DOHH2 (cell line): ENCODE data around the gene ZNRF3.

ENCODE experiments used
- H3F3A ChIP-seq: fragments of 200-600 bp; sonication (generic), shearing (Covaris generic); 2 replicates; pipeline ENCODE4 v1.6.0; 2016; ENCODE audit warnings: antibody characterized with exemption, mild to moderate bottlenecking; ENCODE audit not compliant: control insufficient read depth, insufficient read depth
- H3K27ac ChIP-seq: fragments of 200-600 bp; sonication (generic); 2 replicates; pipeline ENCODE4 v1.5.1; 2014; ENCODE audit warnings: low read depth, mild to moderate bottlenecking, low read length, moderate library complexity
- H3K27me3 ChIP-seq: fragments of 200-600 bp; sonication (generic); 2 replicates; pipeline ENCODE4 v1.6.1; 2014; ENCODE audit warnings: mild to moderate bottlenecking, low read length, mixed read lengths; ENCODE audit not compliant: control insufficient read depth
- H3K36me3 ChIP-seq: fragments of 200-600 bp; sonication (generic); 2 replicates; pipeline ENCODE4 v1.6.1; 2014; ENCODE audit warnings: mild to moderate bottlenecking, low read length, moderate library complexity, mixed read lengths; ENCODE audit not compliant: control insufficient read depth
- H3K4me1 ChIP-seq: fragments of 200-600 bp; sonication (generic); 2 replicates; pipeline ENCODE4 v1.6.1; 2014; ENCODE audit warnings: mild to moderate bottlenecking, low read length, mixed read lengths; ENCODE audit not compliant: control insufficient read depth
- H3K4me2 ChIP-seq: fragments of 200-600 bp; sonication (generic); 2 replicates; pipeline ENCODE4 v1.6.0; 2014; ENCODE audit warnings: mild to moderate bottlenecking, low read length, moderate library complexity
- H3K4me3 ChIP-seq: fragments of 200-600 bp; sonication (generic); 2 replicates; pipeline ENCODE4 v1.5.1; 2014; ENCODE audit warnings: mild to moderate bottlenecking, low read length, mixed read lengths
- H3K79me2 ChIP-seq: fragments of 200-600 bp; sonication (generic); 2 replicates; pipeline ENCODE4 v1.6.1; 2014; ENCODE audit warnings: mild to moderate bottlenecking, low read length, mixed read lengths; ENCODE audit not compliant: control insufficient read depth
- H3K9me2 ChIP-seq: fragments of 200-600 bp; sonication (generic); replicated peaks from 2 replicates; pipeline ENCODE4 v1.6.1; 2014; ENCODE audit warnings: mild to moderate bottlenecking, low read length, mixed read lengths; ENCODE audit not compliant: control insufficient read depth
- H3K9me3 ChIP-seq: fragments of 200-600 bp; sonication (generic); 2 replicates; pipeline ENCODE4 v1.6.1; 2014; ENCODE audit warnings: antibody characterized with exemption, low read length, mixed read lengths; ENCODE audit not compliant: control insufficient read depth, insufficient read depth
- H4K20me1 ChIP-seq: fragments of 200-600 bp; sonication (generic); 2 replicates; pipeline ENCODE4 v1.6.0; 2014; ENCODE audit warnings: low read depth, mild to moderate bottlenecking, antibody characterized with exemption, low read length, moderate library complexity; ENCODE audit not compliant: control insufficient read depth, insufficient read depth
- EZH2phosphoT487 ChIP-seq: fragments of 200-600 bp; sonication (generic); IDR thresholded peaks from 2 replicates; pipeline ENCODE4 v1.6.1; 2017; ENCODE audit warnings: borderline replicate concordance, mild to moderate bottlenecking, antibody characterized with exemption, low read length, moderate library complexity, mixed read lengths
- TF ChIP-seq, protein P1 (sequence below): fragments of 200-600 bp; sonication (generic); IDR thresholded peaks from one replicate; pipeline ENCODE4 v1.5.1; 2014; ENCODE audit warnings: antibody characterized with exemption, mild to moderate bottlenecking, low read depth, low read length; ENCODE audit not compliant: poor library complexity, severe bottlenecking

Gene ZNRF3

DNA sequence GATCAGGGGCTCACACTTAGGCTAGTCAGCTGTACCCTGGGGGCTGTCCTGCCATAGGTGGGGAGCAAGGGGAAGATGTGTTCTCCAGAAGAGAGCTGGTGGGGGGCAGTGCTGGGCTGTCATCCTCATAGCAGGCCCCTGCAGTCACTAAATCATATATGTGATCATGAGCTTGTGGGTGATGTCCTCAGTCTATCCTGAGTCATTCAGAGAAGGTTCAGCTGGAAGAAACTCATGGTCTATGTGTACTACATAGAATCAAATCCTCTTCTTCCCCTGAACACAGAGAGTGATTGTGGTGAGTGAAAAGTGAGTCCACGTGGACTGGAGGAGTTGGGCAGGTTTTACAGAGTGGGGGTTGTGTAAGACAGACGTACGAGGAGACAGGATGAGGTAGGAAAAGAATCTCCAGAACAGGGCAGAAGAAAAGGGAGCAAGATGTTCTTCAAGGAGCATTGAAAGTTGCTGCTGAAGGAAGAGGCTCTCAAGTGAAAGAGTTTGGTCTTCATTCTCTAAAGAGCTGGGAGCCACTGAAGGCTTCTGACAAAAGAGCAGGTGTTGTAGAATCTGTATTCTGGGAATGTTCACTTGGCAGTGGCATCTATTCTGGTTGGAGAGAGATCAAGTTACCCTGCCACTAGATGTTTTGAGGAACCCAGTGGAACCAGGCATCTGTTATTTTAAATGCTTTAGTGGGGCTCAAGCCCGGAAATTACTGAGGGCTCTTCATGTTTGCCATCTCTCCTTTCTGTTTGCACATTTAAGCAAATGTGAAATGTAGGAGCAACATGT is 109.4 kb downstream of the ZNRF3 start:
- Histone ChIP-seq H3K27ac (no peak overlapping the region), H3F3A (no peaks in the 10 kb centered on the region), H3K4me1 (no peaks in the 10 kb centered on the region), H3K36me3 (no peaks in the 10 kb centered on the region), H4K20me1 (no peaks in the 10 kb centered on the region), H3K9me3 (no peaks in the 10 kb centered on the region), H3K4me3 (no peak overlapping the region), H3K9me2 (no peaks in the 10 kb centered on the region), H3K4me2 (no peak overlapping the region), H3K27me3 (peaks cover 9% of the 10 kb centered on the region; the same call in 1 of the 2 replicates), H3K79me2 (no peaks in the 10 kb centered on the region)
- TF ChIP-seq, protein P1, sequence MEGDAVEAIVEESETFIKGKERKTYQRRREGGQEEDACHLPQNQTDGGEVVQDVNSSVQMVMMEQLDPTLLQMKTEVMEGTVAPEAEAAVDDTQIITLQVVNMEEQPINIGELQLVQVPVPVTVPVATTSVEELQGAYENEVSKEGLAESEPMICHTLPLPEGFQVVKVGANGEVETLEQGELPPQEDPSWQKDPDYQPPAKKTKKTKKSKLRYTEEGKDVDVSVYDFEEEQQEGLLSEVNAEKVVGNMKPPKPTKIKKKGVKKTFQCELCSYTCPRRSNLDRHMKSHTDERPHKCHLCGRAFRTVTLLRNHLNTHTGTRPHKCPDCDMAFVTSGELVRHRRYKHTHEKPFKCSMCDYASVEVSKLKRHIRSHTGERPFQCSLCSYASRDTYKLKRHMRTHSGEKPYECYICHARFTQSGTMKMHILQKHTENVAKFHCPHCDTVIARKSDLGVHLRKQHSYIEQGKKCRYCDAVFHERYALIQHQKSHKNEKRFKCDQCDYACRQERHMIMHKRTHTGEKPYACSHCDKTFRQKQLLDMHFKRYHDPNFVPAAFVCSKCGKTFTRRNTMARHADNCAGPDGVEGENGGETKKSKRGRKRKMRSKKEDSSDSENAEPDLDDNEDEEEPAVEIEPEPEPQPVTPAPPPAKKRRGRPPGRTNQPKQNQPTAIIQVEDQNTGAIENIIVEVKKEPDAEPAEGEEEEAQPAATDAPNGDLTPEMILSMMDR, result no peak
- TF ChIP-seq EZH2phosphoT487, result no peak

DNA sequence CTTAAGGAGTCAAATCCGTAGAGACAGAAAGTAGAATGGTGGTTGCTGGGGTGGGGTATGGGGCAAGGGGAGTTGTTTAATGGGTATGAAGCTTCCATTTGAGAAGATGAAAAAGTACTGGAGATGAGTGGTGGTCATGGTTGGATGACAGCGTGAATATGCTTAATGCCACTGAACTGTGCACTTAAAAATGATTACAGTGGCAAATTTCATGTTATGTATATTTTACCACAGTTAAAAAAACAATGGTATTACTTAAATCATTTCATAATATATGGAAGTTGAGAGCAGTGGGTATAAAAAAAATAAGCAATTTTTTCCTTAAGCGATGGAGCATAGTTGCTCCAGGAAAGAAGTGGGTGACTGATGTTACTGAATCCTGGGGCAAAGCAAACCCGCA is 111.2 kb downstream of the ZNRF3 start:
- Histone ChIP-seq H3K27ac (no peak overlapping the region), H3K9me3 (no peaks in the 10 kb centered on the region), H3K4me3 (no peak overlapping the region), H3K4me1 (no peaks in the 10 kb centered on the region), H3F3A (no peaks in the 10 kb centered on the region), H4K20me1 (no peaks in the 10 kb centered on the region), H3K79me2 (no peaks in the 10 kb centered on the region), H3K9me2 (no peaks in the 10 kb centered on the region), H3K36me3 (no peaks in the 10 kb centered on the region), H3K27me3 (0 out of 2 replicates have a peak, but pooled peaks cover 2% of the 10 kb centered on the region), H3K4me2 (no peak overlapping the region)
- TF ChIP-seq, protein P1, result no peak
- no peak for TF ChIP-seq EZH2phosphoT487

DNA sequence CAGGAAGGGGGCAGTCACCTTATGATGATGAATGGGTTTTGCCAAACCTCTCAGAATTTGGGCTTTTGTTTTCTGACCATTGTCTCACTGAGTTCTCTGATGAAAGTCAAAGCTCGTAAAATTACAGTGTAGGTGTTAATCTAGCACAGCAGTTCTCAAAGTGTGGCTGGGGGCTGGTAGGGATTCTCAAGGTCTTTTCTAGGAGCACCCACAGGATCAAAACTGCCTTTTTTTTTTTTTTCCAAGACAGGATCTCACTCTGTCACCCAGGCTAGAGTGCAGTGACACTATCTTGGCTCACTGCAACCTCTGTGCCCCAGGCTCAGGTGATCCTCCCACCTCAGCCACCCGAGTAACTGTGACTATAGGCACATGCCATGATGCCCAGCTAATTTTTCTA is 112.2 kb downstream of the ZNRF3 start:
- no peaks in the 10 kb centered on the region for H3K79me2 ChIP-seq

More for the DNA sequence above, 112.2 kb downstream of the ZNRF3 start:
- Histone ChIP-seq H3F3A (0 out of 2 replicates have a peak, but pooled peaks cover 2% of the 10 kb centered on the region), H4K20me1 (no peaks in the 10 kb centered on the region), H3K9me2 (no peaks in the 10 kb centered on the region), H3K4me1 (no peaks in the 10 kb centered on the region), H3K4me2 (no peak overlapping the region), H3K27me3 (peaks cover 2% of the 10 kb centered on the region; the same call in 1 of the 2 replicates), H3K36me3 (no peaks in the 10 kb centered on the region), H3K4me3 (no peak overlapping the region), H3K9me3 (no peaks in the 10 kb centered on the region), H3K27ac (no peak overlapping the region)
- TF ChIP-seq, protein P1, result no peak
- no peak for TF ChIP-seq EZH2phosphoT487
